A549 (cell line): ENCODE data around the gene CERK. TPM values are rescaled to one million over a fixed set of nuclear protein-coding genes. Genes with fewer than 3 reads are reported as not detected.
A peak's percentile ranks its signal among the peaks of the same experiment; 100 is the strongest.

ENCODE experiments used
- ATAC-seq, 2 experiments: fragments of 200-7000 bp in 1 of 2; fragments of >200 bp in 1 of 2; cut with Nextera tagmentation in 1 of 2; cut with Tn5 transposase in 1 of 2; 3 replicates each; pipeline versions ENCODE4 v1.8.0 to v1.9.1; 2018 to 2020; ENCODE audit warnings: mild to moderate bottlenecking in 1 of 2, moderate library complexity in 1 of 2
- CTCF ChIA-PET: fragments of 300-600 bp; sonication (Branson Sonifier 250); formaldehyde crosslinking; extraction: SDS; loops from one replicate; lab custom pipeline; 2021; ENCODE audit warnings: antibody characterized with exemption, inconsistent platforms; lab: Yijun Ruan, JAX
- POLR2A ChIA-PET: fragments of 350-600 bp; formaldehyde crosslinking; extraction: SDS; loops from one replicate; lab custom pipeline; 2021; ENCODE audit warnings: antibody characterized with exemption, inconsistent platforms; lab: Yijun Ruan, JAX
- DNase-seq, 2 experiments: peaks; one replicate each; pipeline versions ENCODE4 v3.0.0 to v3.0.0-alpha.2; 2011 to 2016; ENCODE audit warnings: low read depth in 1 of 2, low spot score in 1 of 2
- FAIRE-seq: peaks from 2 replicates; lab custom pipeline; 2011; peaks lifted over from hg19 to GRCh38; lab: Jason Lieb, UNC
- H3K27ac ChIP-seq, 2 experiments: fragments of >200 bp; sonication (Bioruptor Twin); formaldehyde crosslinking; 3 replicates each; pipeline ENCODE4 v1.5.1; 2016 to 2017
- H3K4me1 ChIP-seq: fragments of >200 bp; sonication (Bioruptor Twin); formaldehyde crosslinking; 3 replicates; pipeline ENCODE4 v1.6.1; 2016
- H3K4me2 ChIP-seq: fragments of >200 bp; sonication (Bioruptor Twin); formaldehyde crosslinking; 3 replicates; pipeline ENCODE4 v1.6.1; 2016
- H3K4me3 ChIP-seq: fragments of >200 bp; sonication (Bioruptor Twin); formaldehyde crosslinking; 3 replicates; pipeline ENCODE4 v1.5.1; 2016
- H3K9me3 ChIP-seq: fragments of >200 bp; sonication (Bioruptor Twin); formaldehyde crosslinking; 3 replicates; pipeline ENCODE4 v1.6.1; 2016
- BHLHE40 ChIP-seq: IDR thresholded peaks from 2 replicates; pipeline ENCODE4 v1.6.1; 2012; ENCODE audit warnings: low read depth, low read length, inconsistent platforms
- CBX2 ChIP-seq: fragments of 200-600 bp; sonication (generic); IDR thresholded peaks from 2 replicates; pipeline ENCODE4 v1.6.1; 2016; ENCODE audit warnings: low read depth, mild to moderate bottlenecking, borderline replicate concordance
- CBX8 ChIP-seq: fragments of 200-600 bp; sonication (generic); IDR thresholded peaks from 2 replicates; pipeline ENCODE4 v1.6.1; 2016
- CTCF ChIP-seq: fragments of >200 bp; sonication (Bioruptor Twin); formaldehyde crosslinking; IDR thresholded peaks from 3 replicates; pipeline ENCODE4 v1.5.1; 2016
- E2F6 ChIP-seq: IDR thresholded peaks from 2 replicates; pipeline ENCODE4 v1.6.1; 2012; ENCODE audit warnings: low read depth, borderline replicate concordance
- ESRRA ChIP-seq: fragments of 150-350 bp; IDR thresholded peaks from 2 replicates; pipeline ENCODE4 v1.6.1; 2014; ENCODE audit warnings: mild to moderate bottlenecking, low read length, borderline replicate concordance
- FOSB ChIP-seq: fragments of 250-450 bp; sonication (Bioruptor Pico); IDR thresholded peaks from 2 replicates; pipeline ENCODE4 v1.5.0; 2020; ENCODE audit warnings: mild to moderate bottlenecking, moderate library complexity
- HDAC2 ChIP-seq: fragments of 200-600 bp; sonication (generic); IDR thresholded peaks from 2 replicates; pipeline ENCODE4 v1.6.1; 2016
- HEYL ChIP-seq: fragments of 250-450 bp; sonication (Bioruptor Pico); IDR thresholded peaks from 2 replicates; pipeline ENCODE4 v1.8.0; 2021; ENCODE audit warnings: mild to moderate bottlenecking, moderate library complexity
- HOXA7 ChIP-seq: fragments of 250-450 bp; sonication (Bioruptor Pico); IDR thresholded peaks from 2 replicates; pipeline ENCODE4 v1.5.0; 2020; ENCODE audit warnings: mild to moderate bottlenecking, moderate library complexity
- MAFK ChIP-seq: fragments of 450-650 bp; IDR thresholded peaks from 2 replicates; pipeline ENCODE4 v1.6.1; 2014; ENCODE audit not compliant: partially characterized antibody
- MAZ ChIP-seq: fragments of 150-350 bp; IDR thresholded peaks from 2 replicates; pipeline ENCODE4 v1.6.1; 2014; ENCODE audit warnings: antibody characterized with exemption, low read depth, low read length, borderline replicate concordance
- MYC ChIP-seq: IDR thresholded peaks from 2 replicates; pipeline ENCODE4 v1.6.1; 2012; ENCODE audit warnings: mild to moderate bottlenecking, inconsistent platforms, low read length, improper control_type of control experiment, borderline replicate concordance
- NPAS2 ChIP-seq: fragments of 250-450 bp; sonication (Bioruptor Pico); IDR thresholded peaks from 2 replicates; pipeline ENCODE4 v1.8.0; 2022; ENCODE audit warnings: mild to moderate bottlenecking, moderate library complexity, borderline replicate concordance
- PHF8 ChIP-seq: fragments of 200-600 bp; sonication (generic); IDR thresholded peaks from 2 replicates; pipeline ENCODE4 v1.6.1; 2016; ENCODE audit warnings: low read depth, mild to moderate bottlenecking, antibody characterized with exemption, moderate library complexity, borderline replicate concordance
- POLR2AphosphoS2 ChIP-seq: conservative IDR thresholded peaks from 2 replicates; pipeline ENCODE4 v1.6.1; 2012; ENCODE audit warnings: low read length, improper control_type of control experiment, inconsistent platforms
- RAD21 ChIP-seq, 2 experiments: fragments of >200 bp in 1 of 2; sonication (Bioruptor Twin) in 1 of 2; formaldehyde crosslinking in 1 of 2; IDR thresholded peaks in 1 of 2; conservative IDR thresholded peaks in 1 of 2; 2 replicates in 1 of 2; 3 replicates in 1 of 2; pipeline ENCODE4 v1.6.1; 2012 to 2018; ENCODE audit warnings: inconsistent platforms in 1 of 2
- RARB ChIP-seq: fragments of 250-450 bp; sonication (Bioruptor Pico); IDR thresholded peaks from 2 replicates; pipeline ENCODE4 v1.8.0; 2021; ENCODE audit warnings: mild to moderate bottlenecking, moderate library complexity
- RFX5 ChIP-seq: fragments of 450-650 bp; IDR thresholded peaks from 2 replicates; pipeline ENCODE4 v1.7.1; 2014; ENCODE audit warnings: antibody characterized with exemption, mild to moderate bottlenecking, moderate library complexity
- ZFP36 ChIP-seq: fragments of 450-650 bp; IDR thresholded peaks from 2 replicates; pipeline ENCODE4 v1.6.1; 2014; ENCODE audit warnings: borderline replicate concordance; ENCODE audit not compliant: partially characterized antibody
- ZNF302 ChIP-seq: fragments of 250-450 bp; sonication (Bioruptor Pico); IDR thresholded peaks from 2 replicates; pipeline ENCODE4 v1.9.0; 2021; ENCODE audit warnings: inconsistent platforms, mild to moderate bottlenecking, moderate library complexity
- WGBS: methylation state at CpG from one replicate; pipeline ENCODE4 v1.1.6; 2017; ENCODE audit errors: missing lambda C conversion rate; 5-methylcytosine and 5-hydroxymethylcytosine counted together
- polyA plus RNA-seq, 4 experiments: library from polyadenylated mRNA; depleted of rRNA in 3 of 4; stranded (reverse); fragments of >200 nt; fragmentation: RNase III in 1 of 4; extraction: RNeasy Plus Mini Kit Qiagen cat#74134 plus additional on column Dnase treatment in 1 of 4; gene quantifications; 2 replicates in 3 of 4; 3 replicates in 1 of 4; pipeline ENCODE4 v1.2.3, GENCODE V29; 2011 to 2017
- TF ChIP-seq, protein P1 (sequence below): fragments of 450-650 bp; IDR thresholded peaks from 2 replicates; pipeline ENCODE4 v1.6.1; 2014; ENCODE audit warnings: antibody characterized with exemption
- TF ChIP-seq, protein P2 (sequence below): fragments of 150-350 bp; IDR thresholded peaks from 2 replicates; pipeline ENCODE4 v1.6.1; 2014; ENCODE audit warnings: low read depth, mild to moderate bottlenecking, low read length

Gene CERK
- polyA plus RNA-seq, 2 of the 4 experiments (the other 2 are of a cell fraction) = 13.1 to 15.6 TPM

DNA sequence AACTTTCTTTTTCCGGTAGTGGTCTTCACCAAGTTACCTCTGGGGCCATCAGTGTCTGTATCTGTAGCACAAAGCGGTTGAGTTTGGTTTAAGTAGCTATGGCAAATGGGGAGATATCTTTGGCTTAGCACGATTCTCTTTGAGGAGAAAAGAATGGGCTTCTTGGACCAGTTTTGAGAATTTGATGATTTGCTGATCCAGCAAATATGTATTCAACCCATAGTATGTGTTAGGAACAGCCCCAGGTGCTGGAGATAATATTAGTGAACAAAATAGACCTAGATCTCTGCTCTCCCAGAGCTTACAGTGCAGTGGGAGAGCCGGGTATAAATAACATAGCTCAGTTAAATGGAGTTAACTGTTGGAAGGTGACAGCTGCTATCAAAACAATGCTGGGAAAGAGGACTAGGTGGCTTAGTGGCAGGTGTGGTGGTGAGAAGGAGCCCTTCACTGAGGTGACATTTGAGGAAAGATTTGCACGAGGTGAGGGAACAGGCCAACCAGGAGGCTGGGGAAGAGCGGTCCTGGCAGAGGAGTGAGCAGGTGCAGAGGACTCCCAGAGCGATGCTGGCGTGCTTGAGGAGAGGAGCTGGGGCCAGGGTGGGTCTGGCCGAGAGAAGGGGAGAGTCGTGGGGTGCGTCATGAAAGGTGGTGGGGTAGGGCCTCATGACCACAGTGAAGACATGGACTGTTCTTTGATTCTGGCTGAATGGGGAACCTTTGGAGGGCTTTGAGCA, 29.4 kb upstream of the CERK start:
- Histone ChIP-seq H3K4me1 (peaks cover 8% of the 10 kb centered on the region; the same call in 2 of the 3 replicates), H3K4me3 (no peak overlapping the region), H3K9me3 (no peaks in the 10 kb centered on the region), H3K4me2 (no peak overlapping the region)
- DNase-seq = no peak
- 97% methylated on average over 11 of the region's 11 CpGs for WGBS
- no peak for FAIRE-seq
- POLR2A ChIA-PET = no interaction called here
- no peak for ATAC-seq
- TF ChIP-seq MAFK (peak; percentile 91), NPAS2 (CRISPR knock-in tag) (no peak), E2F6 (no peak)
- TF ChIP-seq, all 56 proteins: peak for 1
- no peak overlapping the region for H3K27ac ChIP-seq
- CTCF ChIA-PET = interaction anchor here (0.6 to 1.9 kb wide), 2 partner anchors 9 to 143 kb away, joined by 3 to 5 read pairs; no protein-coding TSS in a partner anchor

DNA sequence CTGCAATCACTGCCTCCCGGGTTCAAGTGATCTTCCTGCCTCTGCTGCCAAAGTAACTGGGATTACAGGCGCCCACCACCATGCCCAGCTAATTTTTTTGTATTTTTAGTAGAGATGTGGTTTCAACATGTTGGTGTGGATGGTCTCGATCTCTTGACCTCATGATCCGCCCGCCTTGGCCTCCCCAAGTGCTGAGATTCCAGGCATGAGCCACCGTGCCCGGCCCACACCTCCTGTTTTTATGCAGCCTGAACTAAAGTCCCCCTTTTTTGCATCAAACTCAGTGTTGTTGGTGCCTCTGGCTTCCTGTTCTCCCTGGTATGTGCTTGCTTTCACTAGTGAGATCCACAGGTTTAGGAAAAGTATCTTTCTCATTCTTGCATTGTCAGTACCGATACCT, 28.6 kb upstream of the CERK start:
- 95% methylated on average over 8 of the region's 8 CpGs for WGBS
- Histone ChIP-seq H3K4me2 (no peak overlapping the region), H3K4me3 (no peak overlapping the region), H3K4me1 (peaks cover 8% of the 10 kb centered on the region; the same call in 2 of the 3 replicates), H3K27ac (no peak overlapping the region), H3K9me3 (no peaks in the 10 kb centered on the region)
- no peak for FAIRE-seq
- no peak for DNase-seq
- TF ChIP-seq NPAS2 (CRISPR knock-in tag) (no peak), MYC (no peak), MAZ (no peak), POLR2AphosphoS2 (no peak), RFX5 (no peak), CBX8 (no peak), CBX2 (no peak), ESRRA (no peak), RAD21 (conservative IDR thresholded peaks at IDR 0.05 in 1 of 2, IDR thresholded peaks at IDR 0.05 in 1 of 2) (no peak), CTCF (no peak), ZNF302 (no peak), RARB (CRISPR knock-in tag) (no peak), BHLHE40 (no peak), PHF8 (no peak)
- TF ChIP-seq, protein P1, sequence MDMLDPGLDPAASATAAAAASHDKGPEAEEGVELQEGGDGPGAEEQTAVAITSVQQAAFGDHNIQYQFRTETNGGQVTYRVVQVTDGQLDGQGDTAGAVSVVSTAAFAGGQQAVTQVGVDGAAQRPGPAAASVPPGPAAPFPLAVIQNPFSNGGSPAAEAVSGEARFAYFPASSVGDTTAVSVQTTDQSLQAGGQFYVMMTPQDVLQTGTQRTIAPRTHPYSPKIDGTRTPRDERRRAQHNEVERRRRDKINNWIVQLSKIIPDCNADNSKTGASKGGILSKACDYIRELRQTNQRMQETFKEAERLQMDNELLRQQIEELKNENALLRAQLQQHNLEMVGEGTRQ = no peak
- ATAC-seq = no peak
- ChIA-PET CTCF (no interaction called here), POLR2A (no interaction called here)

- Histone ChIP-seq H3K4me1 (peaks cover 17% of the 10 kb centered on the region), H3K4me3 (no peak overlapping the region), H3K27ac (no peak overlapping the region), H3K4me2 (no peak overlapping the region), H3K9me3 (no peaks in the 10 kb centered on the region)
- FAIRE-seq (no peak), ATAC-seq (no peak), DNase-seq (no peak)
- WGBS = 76% methylated on average over 6 of the region's 6 CpGs
- TF ChIP-seq FOSB (CRISPR knock-in tag) = no peak
- TF ChIP-seq, protein P2, sequence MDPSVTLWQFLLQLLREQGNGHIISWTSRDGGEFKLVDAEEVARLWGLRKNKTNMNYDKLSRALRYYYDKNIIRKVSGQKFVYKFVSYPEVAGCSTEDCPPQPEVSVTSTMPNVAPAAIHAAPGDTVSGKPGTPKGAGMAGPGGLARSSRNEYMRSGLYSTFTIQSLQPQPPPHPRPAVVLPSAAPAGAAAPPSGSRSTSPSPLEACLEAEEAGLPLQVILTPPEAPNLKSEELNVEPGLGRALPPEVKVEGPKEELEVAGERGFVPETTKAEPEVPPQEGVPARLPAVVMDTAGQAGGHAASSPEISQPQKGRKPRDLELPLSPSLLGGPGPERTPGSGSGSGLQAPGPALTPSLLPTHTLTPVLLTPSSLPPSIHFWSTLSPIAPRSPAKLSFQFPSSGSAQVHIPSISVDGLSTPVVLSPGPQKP = no peak
- no peak for TF ChIP-seq HOXA7 (CRISPR knock-in tag)
- TF ChIP-seq HDAC2 = no peak
- no peak for TF ChIP-seq ZFP36
- TF ChIP-seq HEYL = no peak
- CTCF ChIA-PET = interaction anchor here (1.0 to 1.4 kb wide), 3 partner anchors 10 to 202 kb away, joined by 3 read pairs; no protein-coding TSS in a partner anchor
- POLR2A ChIA-PET = no interaction called here
These were observed 26.9 kb upstream of the CERK start for GRCh38 chr22:46764779-46765485.
